Measurements from ENCODE around the gene DSCAML1. TPM values are rescaled to one million over a fixed set of nuclear protein-coding genes. Genes with fewer than 3 reads are reported as not detected.

Gene DSCAML1
- total RNA-seq, 1 experiment from 2014 or later = not detected

DNA sequence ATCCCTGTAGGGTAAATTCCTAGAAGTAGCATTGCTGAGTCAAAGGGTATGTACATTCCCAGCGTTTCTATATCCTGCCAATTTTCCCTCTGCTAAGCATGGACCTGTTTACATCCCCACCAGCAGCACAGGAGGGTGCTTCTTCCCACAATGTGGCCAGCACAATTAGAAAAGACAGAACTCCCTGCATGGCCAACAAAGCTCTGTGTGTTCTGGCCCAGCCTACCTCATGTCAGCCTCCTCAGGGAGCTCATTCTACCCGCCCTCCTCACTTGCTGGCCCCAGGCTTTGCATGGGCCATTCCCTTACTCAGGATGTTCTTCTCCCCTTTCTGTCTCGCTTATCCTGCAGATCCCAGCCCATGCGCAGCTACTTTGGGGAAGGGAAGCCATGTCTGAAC lies 186.1 kb downstream of the DSCAML1 start:
- Histone ChIP-seq H4K20me1 (ENCODE audit: low read length) (no peaks in the 10 kb centered on the region), H2AFZ (ENCODE audit: low read length) (no peak overlapping the region), H3K79me2 (ENCODE audit: low read length) (no peaks in the 10 kb centered on the region), H3K4me3 (ENCODE audit: low read length) (no peak overlapping the region), H3K4me2 (ENCODE audit: low read length) (no peak overlapping the region), H3K36me3 (ENCODE audit: low read depth, low read length) (no peaks in the 10 kb centered on the region), H3F3A (ENCODE audit: low read length, unreplicated experiment) (no peaks in the 10 kb centered on the region), H3K4me1 (ENCODE audit: insufficient read depth, low read length) (no peaks in the 10 kb centered on the region), H3K9ac (ENCODE audit: low read length) (no peak overlapping the region), H3K9me3 (ENCODE audit: low read length) (no peaks in the 10 kb centered on the region), H3K27ac (ENCODE audit: low read length) (no peak overlapping the region), H3K9me2 (replicated peaks; ENCODE audit: low read length) (no peaks in the 10 kb centered on the region), H3K27me3 (ENCODE audit: low read length) (peaks cover 83% of the 10 kb centered on the region)
- TF ChIP-seq EZH2phosphoT487 (IDR thresholded peaks at IDR 0.05; ENCODE audit: borderline replicate concordance, low read length) (no peak), EZH2 (IDR thresholded peaks at IDR 0.05; ENCODE audit: low read length, unreplicated experiment) (no peak), CTCF (conservative IDR thresholded peaks at IDR 0.05; ENCODE audit: low read depth, low read length) (no peak)
- intact Hi-C loops (cut with micrococcal nuclease) = no loop called here
- no peak for ATAC-seq
- CTCF ChIA-PET = interaction anchor here (1.1 kb wide), 1 partner anchor 185 kb away, joined by 3 read pairs; no protein-coding TSS in a partner anchor
- POLR2A ChIA-PET (ENCODE audit: unreplicated experiment) = no interaction called here
- no TSS peak for BruUV-seq (replicated peaks)
- DNase-seq = no peak

GRCh38 chr11:117610045-117610444 lies 187.0 kb downstream of the DSCAML1 start:
- Histone ChIP-seq H4K20me1 (ENCODE audit: low read length) (no peaks in the 10 kb centered on the region), H3K27me3 (ENCODE audit: low read length) (peaks cover 88% of the 10 kb centered on the region), H3K4me3 (ENCODE audit: low read length) (no peak overlapping the region), H3K36me3 (ENCODE audit: low read depth, low read length) (no peaks in the 10 kb centered on the region), H3K27ac (ENCODE audit: low read length) (no peak overlapping the region), H3K9ac (ENCODE audit: low read length) (no peak overlapping the region), H3K9me2 (replicated peaks; ENCODE audit: low read length) (no peaks in the 10 kb centered on the region), H2AFZ (ENCODE audit: low read length) (no peak overlapping the region), H3K9me3 (ENCODE audit: low read length) (no peaks in the 10 kb centered on the region), H3K4me1 (ENCODE audit: insufficient read depth, low read length) (no peaks in the 10 kb centered on the region), H3K4me2 (ENCODE audit: low read length) (no peak overlapping the region), H3K79me2 (ENCODE audit: low read length) (no peaks in the 10 kb centered on the region), H3F3A (ENCODE audit: low read length, unreplicated experiment) (no peaks in the 10 kb centered on the region)
- TF ChIP-seq EZH2phosphoT487 (IDR thresholded peaks at IDR 0.05; ENCODE audit: borderline replicate concordance, low read length) (no peak), EZH2 (IDR thresholded peaks at IDR 0.05; ENCODE audit: low read length, unreplicated experiment) (no peak), CTCF (conservative IDR thresholded peaks at IDR 0.05; ENCODE audit: low read depth, low read length) (no peak)
- DNase-seq (peak; percentile 13), ATAC-seq (no peak)
- no TSS peak for BruUV-seq (replicated peaks)
- ChIA-PET CTCF (no interaction called here), POLR2A (ENCODE audit: unreplicated experiment) (no interaction called here)
- intact Hi-C loops (cut with micrococcal nuclease) = no loop called here

DNA sequence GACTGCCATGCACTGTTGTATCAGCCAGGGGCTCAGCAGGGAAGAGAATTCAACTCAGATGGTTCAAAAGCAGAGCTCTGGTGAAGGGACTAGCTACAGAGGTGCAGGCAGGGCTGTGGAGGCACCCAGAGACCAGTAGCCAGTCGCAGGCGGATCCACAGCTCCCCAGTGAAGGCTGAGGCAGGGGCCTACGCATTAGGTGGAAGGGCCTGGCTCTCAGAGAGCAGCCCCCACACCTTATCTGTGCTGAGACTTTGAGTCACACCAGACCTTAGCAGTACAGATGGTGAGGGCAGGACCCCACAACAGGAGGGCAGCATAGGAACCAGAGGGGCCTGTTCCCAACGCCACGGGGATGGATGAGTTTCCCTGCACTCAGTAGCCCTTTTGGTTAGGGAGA lies 189.6 kb downstream of the DSCAML1 start:
- H3K9me3 ChIP-seq (ENCODE audit: low read length) = no peaks in the 10 kb centered on the region
- H3K27ac ChIP-seq (ENCODE audit: low read length) = no peak overlapping the region
- no peaks in the 10 kb centered on the region for H3F3A ChIP-seq (ENCODE audit: low read length, unreplicated experiment)
- no peak overlapping the region for H3K4me3 ChIP-seq (ENCODE audit: low read length)
- ChIA-PET CTCF (no interaction called here), POLR2A (ENCODE audit: unreplicated experiment) (no interaction called here)
- TF ChIP-seq EZH2phosphoT487 (IDR thresholded peaks at IDR 0.05; ENCODE audit: borderline replicate concordance, low read length) = no peak
- no peak for TF ChIP-seq CTCF (conservative IDR thresholded peaks at IDR 0.05; ENCODE audit: low read depth, low read length)
- no peak for TF ChIP-seq EZH2 (IDR thresholded peaks at IDR 0.05; ENCODE audit: low read length, unreplicated experiment)
- H3K4me2 ChIP-seq (ENCODE audit: low read length) = no peak overlapping the region
- H2AFZ ChIP-seq (ENCODE audit: low read length) = no peak overlapping the region
- ATAC-seq (no peak), DNase-seq (no peak)
- intact Hi-C loops (cut with micrococcal nuclease) = no loop called here
- H3K9me2 ChIP-seq (replicated peaks; ENCODE audit: low read length) = no peaks in the 10 kb centered on the region
- peaks cover 91% of the 10 kb centered on the region for H3K27me3 ChIP-seq (ENCODE audit: low read length)
- no peak overlapping the region for H3K9ac ChIP-seq (ENCODE audit: low read length)
- no peaks in the 10 kb centered on the region for H4K20me1 ChIP-seq (ENCODE audit: low read length)
- BruUV-seq (replicated peaks) = no TSS peak
- H3K36me3 ChIP-seq (ENCODE audit: low read depth, low read length) = no peaks in the 10 kb centered on the region
- no peaks in the 10 kb centered on the region for H3K4me1 ChIP-seq (ENCODE audit: insufficient read depth, low read length)
- no peaks in the 10 kb centered on the region for H3K79me2 ChIP-seq (ENCODE audit: low read length)
